ENCODE results near the gene GCLC. TPM values are rescaled to one million over a fixed set of nuclear protein-coding genes. Genes with fewer than 3 reads are reported as not detected.

GCLC gene
- total and polyA plus RNA-seq, 9 of the 15 experiments (the other 6 are each of a cell fraction or from before 2014, with no cell fraction given) = 3.9 to 20.0 (median 9.4) TPM

- TF ChIP-seq, protein P1, sequence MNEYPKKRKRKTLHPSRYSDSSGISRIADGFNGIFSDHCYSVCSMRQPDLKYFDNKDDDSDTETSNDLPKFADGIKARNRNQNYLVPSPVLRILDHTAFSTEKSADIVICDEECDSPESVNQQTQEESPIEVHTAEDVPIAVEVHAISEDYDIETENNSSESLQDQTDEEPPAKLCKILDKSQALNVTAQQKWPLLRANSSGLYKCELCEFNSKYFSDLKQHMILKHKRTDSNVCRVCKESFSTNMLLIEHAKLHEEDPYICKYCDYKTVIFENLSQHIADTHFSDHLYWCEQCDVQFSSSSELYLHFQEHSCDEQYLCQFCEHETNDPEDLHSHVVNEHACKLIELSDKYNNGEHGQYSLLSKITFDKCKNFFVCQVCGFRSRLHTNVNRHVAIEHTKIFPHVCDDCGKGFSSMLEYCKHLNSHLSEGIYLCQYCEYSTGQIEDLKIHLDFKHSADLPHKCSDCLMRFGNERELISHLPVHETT (CRISPR knock-in tag; conservative IDR thresholded peaks at IDR 0.05 in 1 of 2, IDR thresholded peaks at IDR 0.05 in 1 of 2) = no peak
- peak in 1 of 2 experiments; percentile 86; a peak in 2 of 4 replicates for TF ChIP-seq RCOR1 (IDR thresholded peaks at IDR 0.05; ENCODE audit: borderline replicate concordance in 1 of 2, low read depth in 2 of 2, low read length in 2 of 2)
- no peak for TF ChIP-seq SETDB1 (IDR thresholded peaks at IDR 0.05; ENCODE audit: low read length)
- no peak for TF ChIP-seq CBX1 (IDR thresholded peaks at IDR 0.05; ENCODE audit: low read depth)
- no peak for TF ChIP-seq ZNF217 (CRISPR knock-in tag; IDR thresholded peaks at IDR 0.05)
- no peak for TF ChIP-seq CTCF (IDR thresholded peaks at IDR 0.05 in 2 of 3, conservative IDR thresholded peaks at IDR 0.05 in 1 of 3; ENCODE audit: insufficient read depth in 2 of 3, low read depth in 1 of 3, low read length in 3 of 3)
- TF ChIP-seq FOXK2 (conservative IDR thresholded peaks at IDR 0.05 in 1 of 2, IDR thresholded peaks at IDR 0.05 in 1 of 2; ENCODE audit: low read depth in 2 of 2) = no peak
- no peak for TF ChIP-seq HEY1 (CRISPR knock-in tag; IDR thresholded peaks at IDR 0.05; ENCODE audit: borderline replicate concordance)
- TF ChIP-seq TAL1 (IDR thresholded peaks at IDR 0.05) = peak; percentile 36; the same call in 1 of the 2 replicates
- TF ChIP-seq KDM1A (IDR thresholded peaks at IDR 0.05) = peak; percentile 34 to 51; a peak in 2 of 4 replicates
- peak; percentile 50; the same call in 1 of the 2 replicates for TF ChIP-seq RNF2 (IDR thresholded peaks at IDR 0.05)
- no peak for TF ChIP-seq CREB1 (IDR thresholded peaks at IDR 0.05)
- TF ChIP-seq CREB1 (CRISPR knock-in tag; IDR thresholded peaks at IDR 0.05) = no peak
- TF ChIP-seq PYGO2 (tag; IDR thresholded peaks at IDR 0.05) = no peak
- TF ChIP-seq, protein P2, sequence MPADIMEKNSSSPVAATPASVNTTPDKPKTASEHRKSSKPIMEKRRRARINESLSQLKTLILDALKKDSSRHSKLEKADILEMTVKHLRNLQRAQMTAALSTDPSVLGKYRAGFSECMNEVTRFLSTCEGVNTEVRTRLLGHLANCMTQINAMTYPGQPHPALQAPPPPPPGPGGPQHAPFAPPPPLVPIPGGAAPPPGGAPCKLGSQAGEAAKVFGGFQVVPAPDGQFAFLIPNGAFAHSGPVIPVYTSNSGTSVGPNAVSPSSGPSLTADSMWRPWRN (IDR thresholded peaks at IDR 0.05; ENCODE audit: low read depth) = no peak
- peak; percentile 88 for TF ChIP-seq NFE2 (IDR thresholded peaks at IDR 0.05; ENCODE audit: low read depth)
- peak; percentile 33; the same call in 1 of the 2 replicates for TF ChIP-seq SOX6 (IDR thresholded peaks at IDR 0.05)
- TF ChIP-seq ZNF77 (CRISPR knock-in tag; IDR thresholded peaks at IDR 0.05) = no peak
- TF ChIP-seq PRMT5 (CRISPR knock-in tag; IDR thresholded peaks at IDR 0.05) = no peak
- TF ChIP-seq TRIM24 (IDR thresholded peaks at IDR 0.05) = 0 out of 4 replicates have a peak, but pooled peaks of 1 of the 2 experiments have one; percentile 26
- TF ChIP-seq BRD4 (IDR thresholded peaks at IDR 0.05) = no peak
- 0 out of 2 replicates have a peak, but pooled peaks have one; percentile 25 for TF ChIP-seq MYC (IDR thresholded peaks at IDR 0.05; ENCODE audit: low read depth, low read length)
- TF ChIP-seq MYC (CRISPR knock-in tag; IDR thresholded peaks at IDR 0.05; ENCODE audit: borderline replicate concordance, low read depth) = no peak
- TF ChIP-seq, protein P3, sequence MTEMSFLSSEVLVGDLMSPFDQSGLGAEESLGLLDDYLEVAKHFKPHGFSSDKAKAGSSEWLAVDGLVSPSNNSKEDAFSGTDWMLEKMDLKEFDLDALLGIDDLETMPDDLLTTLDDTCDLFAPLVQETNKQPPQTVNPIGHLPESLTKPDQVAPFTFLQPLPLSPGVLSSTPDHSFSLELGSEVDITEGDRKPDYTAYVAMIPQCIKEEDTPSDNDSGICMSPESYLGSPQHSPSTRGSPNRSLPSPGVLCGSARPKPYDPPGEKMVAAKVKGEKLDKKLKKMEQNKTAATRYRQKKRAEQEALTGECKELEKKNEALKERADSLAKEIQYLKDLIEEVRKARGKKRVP (CRISPR knock-in tag; IDR thresholded peaks at IDR 0.05) = no peak
- TF ChIP-seq ZNF436 (CRISPR knock-in tag; IDR thresholded peaks at IDR 0.05) = no peak
- TF ChIP-seq NCOA1 (IDR thresholded peaks at IDR 0.05; ENCODE audit: low read depth) = no peak
- peak in 1 of 2 experiments; percentile 75; a peak in 2 of 4 replicates for TF ChIP-seq TEAD1 (CRISPR knock-in tag; IDR thresholded peaks at IDR 0.05)
- peak; percentile 24; the same call in 1 of the 2 replicates for TF ChIP-seq CBFA2T2 (conservative IDR thresholded peaks at IDR 0.05)
These were observed 48.1 kb upstream of the GCLC start (continued) for GRCh38 chr6:53593001-53593488.

Data from K562 (cell line).